Stimulated activated memory B cell treated with anti-CD40 and anti-IgM and Interleukin-4, amounts not matched to agents 10 μg/mL and 1 μg/mL and 100 μg/mL, for 72 hours (primary cell): Measurements from ENCODE around the gene PLCB3.

Source experiments
- ATAC-seq: fragments of 150-1000 bp; cut with Tn5 transposase; 2 replicates; pipeline ENCODE4 v1.10.0; 2021
- H3K27ac Mint-ChIP-seq: one replicate; pipeline ENCODE4 v1.8.0; 2022; ENCODE audit warnings: mild to moderate bottlenecking, mixed read lengths
- H3K27me3 Mint-ChIP-seq: one replicate; pipeline ENCODE4 v1.8.0; 2022; ENCODE audit warnings: mixed read lengths
- H3K36me3 Mint-ChIP-seq: one replicate; pipeline ENCODE4 v1.8.0; 2022; ENCODE audit warnings: mixed read lengths
- H3K4me1 Mint-ChIP-seq: one replicate; pipeline ENCODE4 v1.8.0; 2022; ENCODE audit warnings: mixed read lengths
- H3K4me3 Mint-ChIP-seq: one replicate; pipeline ENCODE4 v1.8.0; 2022; ENCODE audit warnings: mild to moderate bottlenecking, moderate library complexity, mixed read lengths
- H3K9me3 Mint-ChIP-seq: one replicate; pipeline ENCODE4 v1.8.0; 2022; ENCODE audit warnings: mixed read lengths

The PLCB3 gene

GRCh38 chr11:64211181-64211872 is 40.0 kb upstream of the PLCB3 start:
- H3K9me3 Mint-ChIP-seq = no peaks in the 10 kb centered on the region
- peaks cover 62% of the 10 kb centered on the region for H3K4me1 Mint-ChIP-seq
- H3K27me3 Mint-ChIP-seq = no peaks in the 10 kb centered on the region
- no peak for ATAC-seq
- H3K27ac Mint-ChIP-seq = no peak overlapping the region
- H3K4me3 Mint-ChIP-seq = no peak overlapping the region
- peaks cover 81% of the 10 kb centered on the region for H3K36me3 Mint-ChIP-seq

- Mint-ChIP-seq H3K4me1 (peaks cover 38% of the 10 kb centered on the region), H3K27me3 (no peaks in the 10 kb centered on the region), H3K36me3 (peaks cover 57% of the 10 kb centered on the region), H3K9me3 (no peaks in the 10 kb centered on the region), H3K4me3 (no peak overlapping the region), H3K27ac (no peak overlapping the region)
- ATAC-seq = no peak
These were observed 34.5 kb upstream of the PLCB3 start for GRCh38 chr11:64216879-64217278.

- H3K9me3 Mint-ChIP-seq = no peaks in the 10 kb centered on the region
- peaks cover 21% of the 10 kb centered on the region for H3K4me1 Mint-ChIP-seq
- peak overlapping the region; percentile 23 for H3K27ac Mint-ChIP-seq
- H3K27me3 Mint-ChIP-seq = no peaks in the 10 kb centered on the region
- ATAC-seq = no peak
- H3K4me3 Mint-ChIP-seq = peak overlapping the region; percentile 16
- peaks cover 43% of the 10 kb centered on the region for H3K36me3 Mint-ChIP-seq
These were observed 32.5 kb upstream of the PLCB3 start for GRCh38 chr11:64218628-64219353.

- H3K4me1 Mint-ChIP-seq = peaks cover 17% of the 10 kb centered on the region
- H3K27me3 Mint-ChIP-seq = no peaks in the 10 kb centered on the region
- no peak overlapping the region for H3K4me3 Mint-ChIP-seq
- no peak overlapping the region for H3K27ac Mint-ChIP-seq
- no peak for ATAC-seq
- no peaks in the 10 kb centered on the region for H3K9me3 Mint-ChIP-seq
- H3K36me3 Mint-ChIP-seq = peaks cover 37% of the 10 kb centered on the region
These were observed 32.0 kb upstream of the PLCB3 start for GRCh38 chr11:64219354-64219684.

GRCh38 chr11:64219755-64220154 is 31.6 kb upstream of the PLCB3 start:
- no peak overlapping the region for H3K27ac Mint-ChIP-seq
- peaks cover 19% of the 10 kb centered on the region for H3K4me1 Mint-ChIP-seq
- no peaks in the 10 kb centered on the region for H3K27me3 Mint-ChIP-seq
- H3K9me3 Mint-ChIP-seq = no peaks in the 10 kb centered on the region
- H3K4me3 Mint-ChIP-seq = no peak overlapping the region
- no peak for ATAC-seq
- H3K36me3 Mint-ChIP-seq = peaks cover 33% of the 10 kb centered on the region

GRCh38 chr11:64220271-64220670 is 31.1 kb upstream of the PLCB3 start:
- Mint-ChIP-seq H3K27ac (no peak overlapping the region), H3K9me3 (no peaks in the 10 kb centered on the region), H3K4me1 (peaks cover 19% of the 10 kb centered on the region), H3K4me3 (no peak overlapping the region), H3K36me3 (peaks cover 28% of the 10 kb centered on the region), H3K27me3 (no peaks in the 10 kb centered on the region)
- ATAC-seq = no peak

GRCh38 chr11:64220798-64221197 is 30.5 kb upstream of the PLCB3 start:
- peaks cover 20% of the 10 kb centered on the region for H3K4me1 Mint-ChIP-seq
- no peaks in the 10 kb centered on the region for H3K9me3 Mint-ChIP-seq
- H3K36me3 Mint-ChIP-seq = peaks cover 23% of the 10 kb centered on the region
- H3K27ac Mint-ChIP-seq = no peak overlapping the region
- no peak overlapping the region for H3K4me3 Mint-ChIP-seq
- no peaks in the 10 kb centered on the region for H3K27me3 Mint-ChIP-seq
- ATAC-seq = no peak

- no peaks in the 10 kb centered on the region for H3K9me3 Mint-ChIP-seq
- peaks cover 29% of the 10 kb centered on the region for H3K4me1 Mint-ChIP-seq
- H3K4me3 Mint-ChIP-seq = no peak overlapping the region
- no peaks in the 10 kb centered on the region for H3K27me3 Mint-ChIP-seq
- no peak for ATAC-seq
- no peak overlapping the region for H3K27ac Mint-ChIP-seq
- peaks cover 22% of the 10 kb centered on the region for H3K36me3 Mint-ChIP-seq
These were observed 28.7 kb upstream of the PLCB3 start for GRCh38 chr11:64222651-64223000.

- no peak for ATAC-seq
- Mint-ChIP-seq H3K4me1 (peaks cover 34% of the 10 kb centered on the region), H3K9me3 (no peaks in the 10 kb centered on the region), H3K27ac (no peak overlapping the region), H3K27me3 (no peaks in the 10 kb centered on the region), H3K4me3 (no peak overlapping the region), H3K36me3 (peaks cover 22% of the 10 kb centered on the region)
These were observed 28.2 kb upstream of the PLCB3 start for GRCh38 chr11:64223001-64223651.

GRCh38 chr11:64224151-64224890 is 27.0 kb upstream of the PLCB3 start:
- Mint-ChIP-seq H3K4me3 (peak overlapping the region; percentile 91), H3K27ac (peak overlapping the region; percentile 91), H3K27me3 (no peaks in the 10 kb centered on the region), H3K4me1 (peaks cover 34% of the 10 kb centered on the region), H3K36me3 (peaks cover 10% of the 10 kb centered on the region), H3K9me3 (no peaks in the 10 kb centered on the region)
- no peak for ATAC-seq

- H3K27ac Mint-ChIP-seq = peak overlapping the region; percentile 91
- no peaks in the 10 kb centered on the region for H3K27me3 Mint-ChIP-seq
- no peaks in the 10 kb centered on the region for H3K9me3 Mint-ChIP-seq
- no peak for ATAC-seq
- H3K36me3 Mint-ChIP-seq = peaks cover 9% of the 10 kb centered on the region
- peaks cover 42% of the 10 kb centered on the region for H3K4me1 Mint-ChIP-seq
- peak overlapping the region; percentile 91 for H3K4me3 Mint-ChIP-seq
These were observed 26.3 kb upstream of the PLCB3 start for GRCh38 chr11:64224891-64225607.

- Mint-ChIP-seq H3K4me3 (peak within 1 kb of the TSS; percentile 91), H3K27ac (peak within 1 kb of the TSS; percentile 91), H3K4me1 (peaks cover 44% of the 10 kb centered on the region), H3K36me3 (peaks cover 9% of the 10 kb centered on the region), H3K27me3 (no peaks in the 10 kb centered on the region), H3K9me3 (no peaks in the 10 kb centered on the region)
- ATAC-seq = peak; percentile 79
These were observed 25.5 kb upstream of the PLCB3 start, which contains the start of the genes NUDT22 and TRPT1 for GRCh38 chr11:64225608-64226506. TSS of gene NUDT22 (plus strand) at chr11:64226274. CDS start at chr11:64226653, 379 bp downstream. TSS of gene TRPT1 (minus strand) at chr11:64226186. CDS start at chr11:64225860, 326 bp downstream.

- Mint-ChIP-seq H3K27ac (peak overlapping the region; percentile 91), H3K36me3 (peaks cover 5% of the 10 kb centered on the region), H3K4me1 (peaks cover 48% of the 10 kb centered on the region), H3K4me3 (peak overlapping the region; percentile 91), H3K9me3 (no peaks in the 10 kb centered on the region), H3K27me3 (no peaks in the 10 kb centered on the region)
- peak; percentile 68 for ATAC-seq
These were observed 24.8 kb upstream of the PLCB3 start for GRCh38 chr11:64226507-64227051.
